Measurements from ENCODE around the gene HTRA2.

DNA sequence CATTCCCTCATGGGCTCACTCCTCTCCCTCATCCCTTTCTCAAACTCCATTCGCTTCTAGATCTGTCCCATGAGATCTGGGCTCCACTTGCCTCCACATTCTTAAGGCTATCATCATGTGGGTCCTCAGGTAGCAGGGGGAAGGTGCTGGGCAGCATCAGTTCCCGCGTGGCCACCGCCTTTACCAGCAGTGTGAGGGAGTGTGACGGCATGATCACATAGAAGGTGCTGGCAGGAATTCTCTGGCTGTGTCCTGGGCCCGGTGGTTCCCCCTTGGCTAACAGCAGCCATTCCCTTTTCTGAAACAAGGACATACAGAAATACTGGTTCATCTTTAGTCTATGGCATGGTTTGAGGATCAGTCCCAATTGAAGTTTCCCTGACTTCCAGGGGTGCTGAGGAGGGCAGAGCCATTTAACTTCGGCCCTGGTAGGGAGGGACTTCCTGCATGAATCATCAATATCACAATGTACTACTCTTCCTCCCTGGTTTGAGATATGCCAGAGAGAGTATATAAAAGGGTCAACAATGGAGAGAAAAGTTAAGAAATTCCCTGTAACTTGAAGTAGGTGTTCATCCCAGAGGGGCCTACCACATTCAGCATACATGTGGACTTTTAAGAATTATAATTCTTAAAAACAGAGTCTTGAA is 32.5 kb downstream of the HTRA2 start:
- TF ChIP-seq POLR2AphosphoS5 (IDR thresholded peaks at IDR 0.05; ENCODE audit: borderline replicate concordance, low read depth, low read length) (no peak), EZH2 (IDR thresholded peaks at IDR 0.05) (no peak)

All from SK-N-MC (cell line).